GM23248 (cell line): ENCODE results near the gene GSPT1.

Experiments
- EZH2 ChIP-seq: fragments of 200-600 bp; sonication (generic); IDR thresholded peaks from 2 replicates; pipeline ENCODE4 v1.6.1; 2018; ENCODE audit warnings: antibody characterized with exemption, mild to moderate bottlenecking; ENCODE audit not compliant: insufficient read depth, poor library complexity, severe bottlenecking
- EZH2phosphoT487 ChIP-seq: fragments of 200-600 bp; sonication (generic); IDR thresholded peaks from 2 replicates; pipeline ENCODE4 v1.6.1; 2018; ENCODE audit warnings: antibody characterized with exemption, moderate library complexity, mild to moderate bottlenecking, low read depth; ENCODE audit not compliant: insufficient read depth

GRCh38 chr16:11852092-11852809 lies 63.5 kb downstream of the GSPT1 start:
- TF ChIP-seq EZH2phosphoT487 (no peak), EZH2 (no peak)
